Hippocampal formation (tissue), 2 donors: ENCODE results near the gene MRPL39.

Experiments used
- DNase-seq, 2 donors: peaks; one replicate each; lab custom pipeline; 2025; lab: John Stamatoyannopoulos, UW

Gene MRPL39

DNA sequence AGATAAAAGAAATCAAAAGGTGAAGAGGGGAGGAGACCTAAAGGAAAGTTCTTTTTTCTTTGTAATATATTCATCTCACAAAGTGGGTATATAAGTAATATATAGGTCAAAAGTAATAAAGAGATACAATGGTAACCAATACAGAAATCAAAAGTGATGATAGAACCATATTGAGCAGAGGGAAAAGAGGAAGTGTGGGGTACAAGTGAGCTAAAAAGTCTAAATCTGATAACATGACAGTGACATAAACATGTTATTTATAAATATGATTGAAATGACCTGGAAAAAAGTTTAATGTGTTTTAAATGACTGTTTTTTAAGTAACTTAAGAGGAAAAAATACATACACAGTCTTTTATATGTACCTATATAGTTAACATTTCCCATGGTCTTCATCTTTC lies 70.5 kb downstream of the MRPL39 start:
- DNase-seq = no peak

DNA sequence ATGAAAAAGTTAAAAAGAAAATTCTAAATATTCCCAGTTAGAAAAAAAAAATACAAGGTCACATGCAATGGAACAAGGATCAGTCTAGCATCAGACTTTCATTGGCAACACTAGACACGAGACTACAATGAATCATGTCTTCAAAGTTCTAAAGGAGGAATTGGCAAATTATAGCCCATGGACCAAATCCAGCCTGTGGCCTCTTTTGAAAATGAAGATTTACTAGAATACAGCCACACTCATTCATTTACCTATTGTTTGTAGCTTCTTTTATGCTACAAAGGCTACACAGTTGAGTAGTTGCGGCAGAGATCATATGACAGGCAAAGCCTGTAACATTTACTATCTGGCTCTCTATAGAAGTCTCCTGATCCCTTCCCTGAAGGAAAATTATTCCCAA lies 71.4 kb downstream of the MRPL39 start:
- no peak for DNase-seq
